ENCODE measurements around the gene BLNK.

Gene BLNK

GRCh38 chr10:96260014-96260413, 11.4 kb downstream of the BLNK start:
- peak; percentile 12 for DNase-seq

- DNase-seq: peak; percentile 19
These were observed 12.2 kb downstream of the BLNK start for GRCh38 chr10:96259150-96259549.

- DNase-seq: no peak
These were observed 13.4 kb downstream of the BLNK start for GRCh38 chr10:96257944-96258343.

GRCh38 chr10:96255549-96256333, 15.6 kb downstream of the BLNK start:
- DNase-seq: no peak

GRCh38 chr10:96254976-96255375, 16.4 kb downstream of the BLNK start:
- DNase-seq: no peak

- DNase-seq: no peak
These were observed 18.6 kb downstream of the BLNK start for GRCh38 chr10:96252730-96253129.

GRCh38 chr10:96250349-96250748, 21.0 kb downstream of the BLNK start:
- DNase-seq: no peak

- DNase-seq: no peak
These were observed 22.1 kb downstream of the BLNK start for GRCh38 chr10:96249264-96249663.

- DNase-seq: no peak
These were observed 27.0 kb downstream of the BLNK start for GRCh38 chr10:96244354-96244753.

- no peak for DNase-seq
These were observed 28.1 kb downstream of the BLNK start for GRCh38 chr10:96243296-96243695.

GRCh38 chr10:96242822-96243221, 28.5 kb downstream of the BLNK start:
- DNase-seq: no peak

- no peak for DNase-seq
These were observed 32.4 kb downstream of the BLNK start for GRCh38 chr10:96238646-96239623.

- DNase-seq: no peak
These were observed 34.5 kb downstream of the BLNK start for GRCh38 chr10:96236876-96237275.

- DNase-seq: no peak
These were observed 35.3 kb downstream of the BLNK start for GRCh38 chr10:96236090-96236478.

GRCh38 chr10:96235326-96236089, 35.9 kb downstream of the BLNK start:
- DNase-seq: no peak

GRCh38 chr10:96233959-96234358, 37.4 kb downstream of the BLNK start:
- DNase-seq: no peak

- no peak for DNase-seq
These were observed 40.8 kb downstream of the BLNK start for GRCh38 chr10:96230527-96230926.

GRCh38 chr10:96229568-96230030, 41.8 kb downstream of the BLNK start:
- no peak for DNase-seq

- no peak for DNase-seq
These were observed 42.9 kb downstream of the BLNK start for GRCh38 chr10:96228408-96228994.

- no peak for DNase-seq
These were observed 44.2 kb downstream of the BLNK start for GRCh38 chr10:96227206-96227605.

- DNase-seq: no peak
These were observed 46.2 kb downstream of the BLNK start for GRCh38 chr10:96225119-96225518.

GRCh38 chr10:96222908-96223307, 48.5 kb downstream of the BLNK start:
- no peak for DNase-seq

GRCh38 chr10:96222441-96222840, 48.9 kb downstream of the BLNK start:
- DNase-seq: no peak

Data from NCI-H524 treated with DMSO at 0.1 percent for 48 hours (cell line).